Upper lobe of right lung (tissue), 1 donor: ENCODE data around the gene NFE2L1. TPM values are rescaled to one million over a fixed set of nuclear protein-coding genes. Genes with fewer than 3 reads are reported as not detected.
"Not testable (repeated sequence)": the region's sequence is repeated elsewhere in the genome, so short reads cannot be mapped to it uniquely, and the experiment has no call there.

Source experiments
- ATAC-seq: fragments of 200-7000 bp; cut with Tn5 transposase; one replicate; pipeline ENCODE4 v1.9.1; 2020; ENCODE audit warnings: mild to moderate bottlenecking, moderate library complexity
- DNase-seq: peaks from one replicate; pipeline ENCODE4 v3.0.0-alpha.2; 2020
- H3K27ac ChIP-seq: fragments of 200-600 bp; one replicate; pipeline ENCODE4 v1.8.0; 2022
- H3K27me3 ChIP-seq: fragments of 200-600 bp; one replicate; pipeline ENCODE4 v1.8.0; 2022; ENCODE audit warnings: mild to moderate bottlenecking
- H3K36me3 ChIP-seq: fragments of 200-600 bp; one replicate; pipeline ENCODE4 v1.8.0; 2022
- H3K4me1 ChIP-seq: fragments of 200-600 bp; one replicate; pipeline ENCODE4 v1.8.0; 2022
- H3K4me3 ChIP-seq: fragments of 200-600 bp; one replicate; pipeline ENCODE4 v1.8.0; 2022; ENCODE audit warnings: mild to moderate bottlenecking
- H3K9me3 ChIP-seq: fragments of 200-600 bp; one replicate; pipeline ENCODE4 v1.8.0; 2022
- CTCF ChIP-seq: fragments of 200-600 bp; IDR thresholded peaks from one replicate; pipeline ENCODE4 v1.8.0; 2022; ENCODE audit warnings: antibody characterized with exemption
- intact Hi-C: fragments of 100-400 bp; cut with DNase I; formaldehyde crosslinking; loops from one replicate; pipeline ENCODE4 v1.11.0; 2022
- total RNA-seq: library from RNA; stranded (reverse); fragmentation: NEBNext Ultra II Directional; extraction: Animal tissue kit (Norgen Biotek cat#: 25700); gene quantifications from one replicate; pipeline ENCODE4 v1.2.1, GENCODE V29; 2021
- donor health status: DM: no; HTN: yes; CAD: no; lungs with severe emphysema.

Gene NFE2L1
- total RNA-seq, 1 donor from 2014 or later = 201 TPM

GRCh38 chr17:48071654-48072053 is 23.5 kb downstream of the NFE2L1 start:
- no peak for TF ChIP-seq CTCF
- Histone ChIP-seq H3K4me1 (no peaks in the 10 kb centered on the region), H3K9me3 (no peaks in the 10 kb centered on the region), H3K27ac (no peak overlapping the region), H3K36me3 (peaks cover 67% of the 10 kb centered on the region), H3K4me3 (no peak overlapping the region), H3K27me3 (no peaks in the 10 kb centered on the region)
- no peak for ATAC-seq
- intact Hi-C loops = loop anchor here (5.0 kb wide), 1 partner anchor 44 kb away; no protein-coding TSS in a partner anchor
- DNase-seq = no peak

GRCh38 chr17:48072811-48073210 is 24.7 kb downstream of the NFE2L1 start:
- H3K36me3 ChIP-seq = peaks cover 62% of the 10 kb centered on the region
- DNase-seq = not testable (repeated sequence)

GRCh38 chr17:48073566-48074094 is 25.5 kb downstream of the NFE2L1 start:
- not testable (repeated sequence) for H3K27ac ChIP-seq, H3K4me3 ChIP-seq, H3K27me3 ChIP-seq, H3K4me1 ChIP-seq, ATAC-seq, H3K9me3 ChIP-seq
- DNase-seq = peak; percentile 7
- intact Hi-C loops = loop anchor here (5.0 kb wide), 1 partner anchor 46 kb away; no protein-coding TSS in a partner anchor
- peaks cover 56% of the 10 kb centered on the region for H3K36me3 ChIP-seq

More at GRCh38 chr17:48072811-48073210, 24.7 kb downstream of the NFE2L1 start:
- not testable (repeated sequence) for H3K27ac ChIP-seq, H3K4me1 ChIP-seq, H3K27me3 ChIP-seq, H3K4me3 ChIP-seq, ATAC-seq, H3K9me3 ChIP-seq
- intact Hi-C loops = loop anchor here (5.0 kb wide), 1 partner anchor 46 kb away; no protein-coding TSS in a partner anchor

- Histone ChIP-seq H3K27me3 (no peaks in the 10 kb centered on the region), H3K4me1 (no peaks in the 10 kb centered on the region), H3K36me3 (peaks cover 50% of the 10 kb centered on the region), H3K27ac (no peak overlapping the region), H3K9me3 (no peaks in the 10 kb centered on the region), H3K4me3 (no peak overlapping the region)
- TF ChIP-seq CTCF = peak; percentile 79
- intact Hi-C loops = loop anchor here (5.0 kb wide), 1 partner anchor 47 kb away; no protein-coding TSS in a partner anchor
- peak; percentile 15 for DNase-seq
- ATAC-seq = peak; percentile 93
These were observed 26.3 kb downstream of the NFE2L1 start for GRCh38 chr17:48074322-48075081.

GRCh38 chr17:48077152-48077551 is 29.0 kb downstream of the NFE2L1 start:
- ATAC-seq, H3K4me3 ChIP-seq, DNase-seq, intact Hi-C loops, H3K27ac ChIP-seq, H3K4me1 ChIP-seq, H3K27me3 ChIP-seq, H3K9me3 ChIP-seq: not testable (repeated sequence)
- H3K36me3 ChIP-seq = peaks cover 25% of the 10 kb centered on the region

GRCh38 chr17:48081858-48082257 is 33.7 kb downstream of the NFE2L1 start:
- no peak overlapping the region for H3K4me3 ChIP-seq
- DNase-seq = no peak
- intact Hi-C loops = loop anchor here (10.0 kb wide), 1 partner anchor 53 kb away; no protein-coding TSS in a partner anchor
- H3K9me3 ChIP-seq = no peaks in the 10 kb centered on the region
- no peaks in the 10 kb centered on the region for H3K4me1 ChIP-seq
- TF ChIP-seq CTCF = no peak
- no peak overlapping the region for H3K27ac ChIP-seq
- H3K36me3 ChIP-seq = no peaks in the 10 kb centered on the region
- no peaks in the 10 kb centered on the region for H3K27me3 ChIP-seq
- ATAC-seq = no peak

GRCh38 chr17:48084932-48085331 is 36.8 kb downstream of the NFE2L1 start:
- Histone ChIP-seq H3K4me1 (no peaks in the 10 kb centered on the region), H3K9me3 (no peaks in the 10 kb centered on the region), H3K36me3 (no peaks in the 10 kb centered on the region), H3K27ac (no peak overlapping the region), H3K27me3 (no peaks in the 10 kb centered on the region), H3K4me3 (no peak overlapping the region)
- intact Hi-C loops = loop anchor here (10.0 kb wide), 1 partner anchor 50 kb away; no protein-coding TSS in a partner anchor
- DNase-seq (no peak), ATAC-seq (no peak)
- no peak for TF ChIP-seq CTCF
